ENCODE measurements around the gene STEAP1.

DNA sequence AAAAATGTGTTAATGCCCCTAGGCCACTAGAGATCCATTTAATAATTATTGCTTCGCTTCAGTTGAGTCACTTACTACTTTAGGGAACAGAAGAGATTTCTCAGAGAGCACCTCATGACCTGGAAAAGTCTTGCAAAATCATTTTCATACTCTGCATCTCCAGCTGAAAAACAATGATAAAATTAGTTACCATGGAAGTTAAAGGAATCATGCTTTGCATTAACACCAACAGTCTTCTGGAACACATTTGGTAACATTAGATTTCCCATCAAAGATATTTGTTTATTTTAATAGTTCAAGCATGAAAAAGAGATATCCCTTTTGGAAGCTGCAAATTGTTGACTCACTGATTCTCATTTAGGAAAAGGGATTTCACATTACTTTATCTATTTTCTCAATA is 55.5 kb downstream of the STEAP1 start:
- TF ChIP-seq GATA2 (IDR thresholded peaks at IDR 0.05; ENCODE audit: low read depth, low read length) (no peak), GATA3 (IDR thresholded peaks at IDR 0.05; ENCODE audit: low read depth, low read length) (no peak)
